Kidney epithelial cell (primary cell): ENCODE measurements around the gene CCDC9. TPM values are rescaled to one million over a fixed set of nuclear protein-coding genes. Genes with fewer than 3 reads are reported as not detected.
A peak's percentile ranks its signal among the peaks of the same experiment; 100 is the strongest.

ENCODE experiments used
- DNase-seq: peaks from one replicate; pipeline ENCODE4 v3.0.0-alpha.2; 2010; ENCODE audit warnings: low read depth
- H3K27me3 ChIP-seq: 2 replicates; pipeline ENCODE4 v1.6.0; 2011; ENCODE audit warnings: low read length; ENCODE audit not compliant: control insufficient read depth, insufficient read depth
- H3K36me3 ChIP-seq: 2 replicates; pipeline ENCODE4 v1.5.1; 2011; ENCODE audit warnings: low read length; ENCODE audit not compliant: control insufficient read depth, insufficient read depth
- H3K4me3 ChIP-seq: 2 replicates; pipeline ENCODE4 v1.5.1; 2011; ENCODE audit warnings: low read depth, mild to moderate bottlenecking, control low read depth, low read length
- CTCF ChIP-seq: IDR thresholded peaks from 2 replicates; pipeline ENCODE4 v1.5.1; 2011; ENCODE audit warnings: mild to moderate bottlenecking, moderate library complexity, low read length, control low read depth, inconsistent platforms; ENCODE audit not compliant: insufficient read depth, poor library complexity, severe bottlenecking
- total RNA-seq: library from RNA; depleted of rRNA; stranded (reverse); fragments of >200 nt; gene quantifications from 2 replicates; pipeline ENCODE4 v1.2.3, GENCODE V29; 2015

The CCDC9 gene
- total RNA-seq, 1 donor from 2014 or later = 13.8 TPM

GRCh38 chr19:47228168-47228936, 28.0 kb upstream of the CCDC9 start:
- Histone ChIP-seq H3K4me3 (peak overlapping the region; percentile 75), H3K36me3 (no peaks in the 10 kb centered on the region), H3K27me3 (no peaks in the 10 kb centered on the region)
- TF ChIP-seq CTCF = no peak
- no peak for DNase-seq

- H3K4me3 ChIP-seq = peak overlapping the region; percentile 75
- no peak for TF ChIP-seq CTCF
- H3K27me3 ChIP-seq = no peaks in the 10 kb centered on the region
- no peaks in the 10 kb centered on the region for H3K36me3 ChIP-seq
- DNase-seq = no peak
These were observed 27.2 kb upstream of the CCDC9 start for GRCh38 chr19:47228937-47229675.

GRCh38 chr19:47229676-47230053, 26.7 kb upstream of the CCDC9 start:
- no peaks in the 10 kb centered on the region for H3K36me3 ChIP-seq
- H3K4me3 ChIP-seq = peak overlapping the region; percentile 75
- no peaks in the 10 kb centered on the region for H3K27me3 ChIP-seq
- DNase-seq = no peak
- TF ChIP-seq CTCF = no peak

GRCh38 chr19:47230054-47230920, 26.0 kb upstream of the CCDC9 start:
- H3K4me3 ChIP-seq = peak overlapping the region; percentile 75
- H3K36me3 ChIP-seq = no peaks in the 10 kb centered on the region
- TF ChIP-seq CTCF = peak; percentile 50
- no peak for DNase-seq
- H3K27me3 ChIP-seq = no peaks in the 10 kb centered on the region

- Histone ChIP-seq H3K4me3 (peak within 1 kb of the TSS; percentile 75), H3K27me3 (no peaks in the 10 kb centered on the region), H3K36me3 (no peaks in the 10 kb centered on the region)
- no peak for DNase-seq
- no peak for TF ChIP-seq CTCF
These were observed 25.5 kb upstream of the CCDC9 start, which contains the start of gene BBC3 for GRCh38 chr19:47230921-47231214. Gene BBC3, minus strand, starts transcription at chr19:47231199. Its CDS starts 2,768 bp downstream, at chr19:47228431.
